ENCODE data around the gene MOB3C.

MOB3C gene

GRCh38 chr1:46605232-46605631 is 11.4 kb downstream of the MOB3C start:
- no peak for DNase-seq (ENCODE audit: low read depth)

DNA sequence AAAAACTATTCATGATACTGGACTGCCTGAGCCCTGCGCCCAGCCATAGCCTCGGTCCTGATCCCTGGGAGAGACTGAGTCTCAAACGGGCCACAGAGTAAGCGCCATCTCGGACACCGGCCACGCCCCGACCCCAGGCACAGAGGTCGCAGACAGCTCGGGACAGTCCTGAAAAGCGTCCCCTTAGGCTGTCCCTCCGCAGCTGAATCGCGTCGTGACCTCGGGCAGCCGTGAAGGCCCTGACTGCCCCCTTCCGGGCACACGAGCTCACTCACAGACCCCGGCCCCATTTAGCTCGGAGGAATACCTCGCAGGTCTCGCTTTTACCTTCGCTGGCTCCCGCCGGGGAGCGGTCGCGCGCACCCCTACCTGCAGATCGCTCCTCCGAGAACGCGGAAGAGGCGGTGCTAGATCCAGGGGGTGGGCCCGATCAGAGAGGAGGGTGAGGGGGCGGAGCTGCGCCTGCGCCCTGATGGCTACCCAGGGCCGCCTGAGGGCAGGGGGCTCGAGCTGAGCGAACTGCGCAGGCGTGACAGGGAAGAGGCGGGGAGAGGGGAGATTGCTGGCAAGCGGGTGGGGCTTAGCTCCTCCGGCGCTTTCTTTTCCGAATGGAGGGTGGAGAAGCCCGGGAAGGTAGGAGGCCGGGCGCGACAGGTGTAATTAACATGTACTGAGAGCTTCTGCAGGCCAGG is 12.6 kb downstream of the MOB3C start, which contains the start of gene MKNK1:
Gene MKNK1 (minus strand): TSS at position 411 of the 692 bp plus-strand sequence. CDS start 20,941 bp downstream, outside the sequence.
- DNase-seq (ENCODE audit: low read depth), result peak; percentile 97

GRCh38 chr1:46603481-46603857 is 13.1 kb downstream of the MOB3C start:
- DNase-seq (ENCODE audit: low read depth), result no peak

GRCh38 chr1:46601257-46602007 is 15.2 kb downstream of the MOB3C start:
- DNase-seq (ENCODE audit: low read depth), result no peak

DNA sequence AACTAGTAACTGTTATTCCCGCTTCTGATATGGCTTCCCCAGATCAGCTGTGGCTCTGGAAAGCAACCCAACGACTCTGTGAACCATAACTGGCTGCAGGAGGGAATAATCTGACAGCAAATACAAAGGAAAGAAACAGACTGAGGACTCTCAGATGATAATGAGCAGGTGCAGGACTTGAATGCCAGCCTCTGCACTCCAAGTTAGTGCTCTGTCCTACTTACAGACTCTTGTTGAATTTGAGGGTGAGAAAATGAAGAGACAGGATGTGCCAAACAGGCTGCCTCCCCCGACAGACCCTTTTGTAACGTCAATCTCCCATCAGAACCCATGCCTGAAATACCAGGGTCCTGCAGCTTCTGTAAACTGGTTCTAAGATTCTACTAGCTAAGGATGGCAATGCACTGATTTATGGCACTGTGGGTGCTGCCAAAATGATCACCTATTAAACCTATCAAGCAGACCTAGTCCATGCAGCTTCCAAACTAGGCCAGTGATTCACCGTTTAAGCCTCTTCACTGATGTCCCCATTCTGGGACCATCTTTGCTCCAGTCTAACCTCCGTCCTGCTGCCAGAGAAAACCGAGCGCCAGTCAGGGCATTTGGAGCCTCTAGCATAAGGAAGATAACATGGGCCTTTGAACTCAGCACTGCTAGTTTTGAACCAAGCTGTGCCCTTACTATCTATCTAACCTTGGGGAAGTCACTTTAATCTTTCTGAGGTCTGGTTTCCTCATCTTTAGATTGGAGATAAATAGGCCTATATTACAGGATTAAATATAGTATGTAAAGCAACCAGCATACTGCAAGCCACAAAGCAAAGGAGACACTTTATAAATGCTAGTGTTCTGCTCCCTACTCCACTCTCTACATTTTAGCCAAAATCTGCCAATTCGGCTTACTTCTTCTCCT is 17.3 kb downstream of the MOB3C start:
- no peak for DNase-seq (ENCODE audit: low read depth)

- no peak for DNase-seq (ENCODE audit: low read depth)
Measured at GRCh38 chr1:46596846-46597245, 19.8 kb downstream of the MOB3C start.

GRCh38 chr1:46596036-46596435 is 20.6 kb downstream of the MOB3C start:
- DNase-seq (ENCODE audit: low read depth), result no peak

DNA sequence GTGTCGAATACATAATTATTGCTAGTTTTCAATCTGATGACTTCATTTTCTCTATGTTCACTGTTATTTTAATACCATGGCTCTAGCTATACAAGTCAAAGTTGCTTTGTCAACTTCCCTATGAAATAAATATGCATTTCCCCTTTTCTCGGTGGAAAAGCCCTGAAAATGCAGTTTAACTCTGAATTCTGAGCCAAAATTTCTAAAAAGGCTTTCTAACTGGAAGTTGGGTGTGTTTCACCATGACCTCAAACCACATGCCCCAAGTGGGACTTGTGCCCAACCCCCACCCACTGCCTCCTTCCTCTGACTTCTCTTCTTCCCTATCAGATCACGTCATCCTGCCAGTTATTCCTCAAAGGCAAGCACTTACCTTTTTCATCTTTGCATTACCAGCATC is 21.5 kb downstream of the MOB3C start:
- no peak for DNase-seq (ENCODE audit: low read depth)

GRCh38 chr1:46594063-46594462 is 22.5 kb downstream of the MOB3C start:
- DNase-seq (ENCODE audit: low read depth), result no peak

GRCh38 chr1:46592823-46593222 is 23.8 kb downstream of the MOB3C start:
- no peak for DNase-seq (ENCODE audit: low read depth)

GRCh38 chr1:46589529-46589928 is 27.1 kb downstream of the MOB3C start:
- no peak for DNase-seq (ENCODE audit: low read depth)

GRCh38 chr1:46587069-46587468 is 29.5 kb downstream of the MOB3C start:
- no peak for DNase-seq (ENCODE audit: low read depth)

GRCh38 chr1:46585312-46585938 is 31.2 kb downstream of the MOB3C start:
- no peak for DNase-seq (ENCODE audit: low read depth)

- DNase-seq (ENCODE audit: low read depth), result no peak
Measured at GRCh38 chr1:46583494-46583893, 33.1 kb downstream of the MOB3C start.

DNA sequence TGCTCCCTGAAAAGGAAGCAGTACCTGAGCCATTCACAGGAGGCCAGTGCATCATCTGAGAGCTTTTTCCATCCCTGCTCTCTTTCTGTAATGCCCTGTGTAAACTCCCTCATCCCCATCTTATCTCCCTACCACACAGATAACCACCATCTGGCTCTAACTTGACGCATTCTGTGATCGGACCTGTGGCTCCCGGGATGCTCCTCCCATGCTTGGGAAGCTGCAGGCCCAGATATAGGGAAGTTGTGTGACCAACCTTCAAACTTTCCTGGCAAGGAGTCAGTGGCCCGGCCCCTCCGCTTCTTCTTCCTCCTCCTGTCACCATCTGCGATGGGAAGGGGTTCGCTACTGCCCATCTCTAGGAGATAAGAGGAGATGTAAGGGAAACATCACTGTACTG is 33.6 kb downstream of the MOB3C start:
- DNase-seq (ENCODE audit: low read depth), result no peak

GRCh38 chr1:46581681-46582455 is 34.7 kb downstream of the MOB3C start:
- DNase-seq (ENCODE audit: low read depth), result no peak

- DNase-seq (ENCODE audit: low read depth), result no peak
Measured at GRCh38 chr1:46580140-46580903, 36.3 kb downstream of the MOB3C start.

GRCh38 chr1:46577671-46578070 is 38.9 kb downstream of the MOB3C start:
- DNase-seq (ENCODE audit: low read depth), result no peak

GRCh38 chr1:46576596-46576995 is 40.0 kb downstream of the MOB3C start:
- no peak for DNase-seq (ENCODE audit: low read depth)

- no peak for DNase-seq (ENCODE audit: low read depth)
Measured at GRCh38 chr1:46575778-46576177, 40.8 kb downstream of the MOB3C start.

DNA sequence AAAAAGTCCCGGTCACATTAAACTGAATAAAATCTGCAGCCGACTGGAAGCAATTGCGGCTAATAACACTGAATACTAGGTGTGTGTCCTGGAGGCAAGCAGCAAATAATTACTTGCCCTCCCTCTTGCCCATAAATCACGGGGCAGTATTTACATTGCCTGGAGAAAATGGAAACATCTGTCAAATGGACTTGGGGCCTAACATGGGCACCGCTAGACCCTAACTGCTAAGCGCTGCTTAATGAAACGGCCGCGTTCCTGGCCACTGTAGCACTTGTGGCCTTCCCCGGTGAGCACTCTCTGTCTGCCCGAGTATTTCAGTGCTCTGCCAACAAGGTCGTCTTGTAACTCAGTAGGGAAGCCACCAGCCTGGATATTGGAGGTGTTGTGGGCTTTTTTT is 41.3 kb downstream of the MOB3C start:
- no peak for DNase-seq (ENCODE audit: low read depth)
